GM18870 (cell line): Measurements from ENCODE around the gene IRF2BP2.
"Not testable (repeated sequence)": the region's sequence is repeated elsewhere in the genome, so short reads cannot be mapped to it uniquely, and the experiment has no call there.

Source experiments
- ATAC-seq: cut with Tn5 transposase; IDR thresholded peaks from one replicate; pipeline ENCODE4 v1.9.1; 2021; ENCODE audit warnings: moderate library complexity; ENCODE audit not compliant: unreplicated experiment

IRF2BP2 gene

GRCh38 chr1:234634922-234635321 is 24.9 kb upstream of the IRF2BP2 start:
- ATAC-seq = not testable (repeated sequence)

- ATAC-seq = no peak
Measured at GRCh38 chr1:234634387-234634786, 24.4 kb upstream of the IRF2BP2 start.

GRCh38 chr1:234633246-234634003 is 23.4 kb upstream of the IRF2BP2 start:
- no peak for ATAC-seq

- ATAC-seq = no peak
Measured at GRCh38 chr1:234632225-234632624, 22.2 kb upstream of the IRF2BP2 start.

- no peak for ATAC-seq
Measured at GRCh38 chr1:234631721-234632125, 21.7 kb upstream of the IRF2BP2 start.

- ATAC-seq = no peak
Measured at GRCh38 chr1:234629026-234629425, 19.0 kb upstream of the IRF2BP2 start.

- no peak for ATAC-seq
Measured at GRCh38 chr1:234628089-234628488, 18.1 kb upstream of the IRF2BP2 start.

GRCh38 chr1:234627009-234627950 is 17.3 kb upstream of the IRF2BP2 start:
- ATAC-seq = no peak

- ATAC-seq = no peak
Measured at GRCh38 chr1:234626391-234626790, 16.4 kb upstream of the IRF2BP2 start.

- no peak for ATAC-seq
Measured at GRCh38 chr1:234624724-234625117, 14.7 kb upstream of the IRF2BP2 start.

- ATAC-seq = no peak
Measured at GRCh38 chr1:234621657-234622335, 11.8 kb upstream of the IRF2BP2 start.

GRCh38 chr1:234621127-234621468 is 11.1 kb upstream of the IRF2BP2 start:
- no peak for ATAC-seq

- no peak for ATAC-seq
Measured at GRCh38 chr1:234620272-234621126, 10.5 kb upstream of the IRF2BP2 start.

- ATAC-seq = no peak
Measured at GRCh38 chr1:234619794-234620247, 9.8 kb upstream of the IRF2BP2 start.

GRCh38 chr1:234619071-234619480 is 9.1 kb upstream of the IRF2BP2 start:
- ATAC-seq = no peak

- no peak for ATAC-seq
Measured at GRCh38 chr1:234618737-234619049, 8.7 kb upstream of the IRF2BP2 start.

- ATAC-seq = no peak
Measured at GRCh38 chr1:234617986-234618736, 8.2 kb upstream of the IRF2BP2 start.

GRCh38 chr1:234617131-234617985 is 7.4 kb upstream of the IRF2BP2 start:
- ATAC-seq = no peak

- ATAC-seq = no peak
Measured at GRCh38 chr1:234616644-234617043, 6.7 kb upstream of the IRF2BP2 start.
